GM21528 (cell line): Measurements from ENCODE around the gene ILF3.
"Not testable (repeated sequence)": the region's sequence is repeated elsewhere in the genome, so short reads cannot be mapped to it uniquely, and the experiment has no call there.

Source experiments
- ATAC-seq: cut with Tn5 transposase; IDR thresholded peaks from one replicate; pipeline ENCODE4 v1.9.1; 2021; ENCODE audit warnings: mild to moderate bottlenecking, moderate library complexity; ENCODE audit not compliant: unreplicated experiment, low FRiP score

Gene ILF3

GRCh38 chr19:10641248-10641647 lies 12.9 kb upstream of the ILF3 start:
- no peak for ATAC-seq

GRCh38 chr19:10642473-10643171 lies 11.5 kb upstream of the ILF3 start:
- ATAC-seq: no peak

GRCh38 chr19:10643172-10643967 lies 10.8 kb upstream of the ILF3 start:
- no peak for ATAC-seq

GRCh38 chr19:10643968-10644259 lies 10.2 kb upstream of the ILF3 start:
- ATAC-seq: no peak

GRCh38 chr19:10644260-10645007 lies 9.7 kb upstream of the ILF3 start:
- ATAC-seq: no peak

GRCh38 chr19:10646456-10647159 lies 7.5 kb upstream of the ILF3 start:
- ATAC-seq: no peak

GRCh38 chr19:10648360-10648759 lies 5.8 kb upstream of the ILF3 start:
- no peak for ATAC-seq

- ATAC-seq: no peak
Observed at GRCh38 chr19:10651851-10652250, 2.3 kb upstream of the ILF3 start.

- no peak for ATAC-seq
Observed at GRCh38 chr19:10653482-10653731, 739 bp upstream of the ILF3 start.

- no peak for ATAC-seq
Observed at GRCh38 chr19:10654610-10655456, 687 bp downstream of the ILF3 start.

GRCh38 chr19:10655457-10656312 lies 1.5 kb downstream of the ILF3 start:
- ATAC-seq: no peak

GRCh38 chr19:10660346-10660745 lies 6.2 kb downstream of the ILF3 start:
- ATAC-seq: no peak

- ATAC-seq: no peak
Observed at GRCh38 chr19:10661946-10662345, 7.8 kb downstream of the ILF3 start.

- no peak for ATAC-seq
Observed at GRCh38 chr19:10662384-10663251, 8.5 kb downstream of the ILF3 start.

GRCh38 chr19:10663252-10663563 lies 9.1 kb downstream of the ILF3 start:
- ATAC-seq: not testable (repeated sequence)

- ATAC-seq: no peak
Observed at GRCh38 chr19:10667867-10668266, 13.7 kb downstream of the ILF3 start.

- no peak for ATAC-seq
Observed at GRCh38 chr19:10669246-10669645, 15.1 kb downstream of the ILF3 start.

- no peak for ATAC-seq
Observed at GRCh38 chr19:10670182-10670581, 16.0 kb downstream of the ILF3 start.
